Lung (tissue), 12 donors: Measurements from ENCODE around the gene GYG2. TPM values are rescaled to one million over a fixed set of nuclear protein-coding genes. Genes with fewer than 3 reads are reported as not detected.

Experiments
- ATAC-seq: fragments of 200-7000 bp; cut with Tn5 transposase; one replicate; pipeline ENCODE4 v1.9.1; 2020; ENCODE audit warnings: moderate number of reproducible peaks; ENCODE audit not compliant: insufficient read depth, low FRiP score
- DNase-seq, 3 donors: peaks; one replicate each; pipeline ENCODE4 v3.0.0-alpha.2; 2013 to 2017
- H3K27ac ChIP-seq, 2 donors: one replicate each; pipeline ENCODE4 v1.5.1; 2013; ENCODE audit warnings: mild to moderate bottlenecking in 2 of 2, moderate library complexity in 2 of 2, control low read depth in 1 of 2, inconsistent platforms in 1 of 2, low read depth in 1 of 2, low read length in 1 of 2
- H3K27me3 ChIP-seq, 3 donors: one replicate each; pipeline ENCODE4 v1.5.1; 2013; ENCODE audit warnings: low read length in 2 of 3; ENCODE audit not compliant: control insufficient read depth in 3 of 3, insufficient read depth in 3 of 3
- H3K36me3 ChIP-seq, 4 donors: one replicate each; pipeline ENCODE4 v1.5.1; 2013; ENCODE audit warnings: low read length in 4 of 4, mild to moderate bottlenecking in 1 of 4, moderate library complexity in 1 of 4; ENCODE audit not compliant: control insufficient read depth in 4 of 4, insufficient read depth in 4 of 4
- H3K4me1 ChIP-seq, 5 donors: one replicate each; pipeline ENCODE4 v1.5.1; 2013; ENCODE audit warnings: low read length in 5 of 5, mild to moderate bottlenecking in 2 of 5, moderate library complexity in 1 of 5; ENCODE audit not compliant: control insufficient read depth in 5 of 5, insufficient read depth in 5 of 5
- H3K4me3 ChIP-seq: one replicate; pipeline ENCODE4 v1.5.1; 2013; ENCODE audit warnings: mild to moderate bottlenecking, control low read depth, moderate library complexity
- H3K9ac ChIP-seq, 2 donors: one replicate each; pipeline ENCODE4 v1.5.1; 2013; ENCODE audit warnings: low read length in 2 of 2, control low read depth in 1 of 2; ENCODE audit not compliant: insufficient read depth in 1 of 2
- H3K9me3 ChIP-seq, 4 donors: one replicate each; pipeline ENCODE4 v1.5.1; 2013; ENCODE audit warnings: low read length in 3 of 4, mild to moderate bottlenecking in 1 of 4, moderate library complexity in 1 of 4; ENCODE audit not compliant: control insufficient read depth in 4 of 4, insufficient read depth in 3 of 4
- WGBS, 2 donors: extraction: QIAGEN DNeasy Blood & Tissue Kit; methylation state at CpG; one replicate each; pipeline ENCODE4 v1.1.7; 2013; 5-methylcytosine and 5-hydroxymethylcytosine counted together
- polyA plus RNA-seq, 2 donors: library from polyadenylated mRNA; stranded (reverse); fragments of 200-250 nt; gene quantifications; one replicate each; pipeline ENCODE4 v1.2.1, GENCODE V29; 2013
- total RNA-seq, 2 donors: library from RNA; depleted of rRNA in 1 of 2; stranded (reverse); fragments of >200 nt in 1 of 2; gene quantifications; one replicate each; pipeline ENCODE4 v1.2.1, GENCODE V29; 2014 to 2021
- TF ChIP-seq, protein P1 (sequence below): IDR thresholded peaks from 2 replicates; pipeline ENCODE4 v1.5.1; 2012; ENCODE audit warnings: mild to moderate bottlenecking; ENCODE audit errors: control extremely low read depth, extremely low read depth
- donor health status: control.
- donor health status: control.
- donor health status: Bipolar disorder and iron deficiency.
- donor health status: healthy.
- donor health status: DM: yes; HTN: yes; CAD: no.

Gene GYG2
- total and polyA plus RNA-seq, 4 donors = 0.59 to 5.4 (median 2.7) TPM

DNA sequence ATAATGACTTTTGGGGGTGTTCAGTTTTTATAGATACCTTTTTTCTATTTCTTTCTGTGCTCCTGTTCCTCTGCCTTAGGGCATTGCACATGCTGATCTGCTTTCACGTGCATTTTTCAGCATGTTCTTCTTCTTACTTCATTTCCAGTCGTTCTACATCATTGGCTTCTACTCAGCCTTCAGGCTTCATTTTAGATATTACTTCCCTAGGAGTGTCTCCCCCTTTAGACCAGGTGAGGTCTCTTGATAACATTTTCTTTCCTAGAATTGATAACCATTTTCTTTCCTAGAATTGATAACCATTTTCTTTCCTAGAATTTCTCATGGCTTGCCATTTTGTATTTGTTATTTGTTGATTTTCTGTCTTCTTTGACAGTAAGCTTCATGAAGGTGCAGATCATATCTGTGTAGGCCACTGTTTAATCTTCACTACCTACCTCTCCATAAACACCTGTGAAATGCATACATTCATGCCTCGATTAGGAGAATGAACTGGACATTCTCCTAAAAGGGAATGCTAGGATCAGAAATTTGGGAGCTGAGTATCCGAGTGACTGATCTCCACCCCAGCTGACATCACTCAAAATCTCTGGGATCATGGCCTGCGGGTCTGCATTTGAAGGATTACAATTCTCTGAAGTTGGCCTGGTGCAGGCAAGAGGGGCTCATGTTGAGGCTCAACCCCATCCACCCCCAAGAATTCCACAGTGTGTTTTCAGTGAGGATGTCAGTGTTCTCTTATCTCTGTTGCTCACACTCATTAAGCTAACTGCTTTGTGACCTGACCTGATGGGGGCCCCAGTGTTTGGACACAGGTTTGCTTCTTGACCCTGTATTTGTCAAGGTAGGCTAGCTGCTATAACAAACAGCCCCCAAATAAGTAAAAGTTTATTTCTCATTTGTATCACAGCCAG, 45.7 kb downstream of the GYG2 start:
- ATAC-seq = no peak
- 89 to 95% methylated on average over 5 of the region's 5 CpGs for WGBS, 2 donors
- Histone ChIP-seq H3K27ac (no peak overlapping the region), H3K36me3 (peaks cover 0 to 2% (median 0%) of the 10 kb centered on the region in 4 donors), H3K27me3 (no peaks in the 10 kb centered on the region), H3K4me1 (no peaks in the 10 kb centered on the region), H3K9ac (no peak overlapping the region), H3K9me3 (peaks cover 0 to 2% (median 0%) of the 10 kb centered on the region in 4 donors), H3K4me3 (no peak overlapping the region)
- TF ChIP-seq, protein P1, sequence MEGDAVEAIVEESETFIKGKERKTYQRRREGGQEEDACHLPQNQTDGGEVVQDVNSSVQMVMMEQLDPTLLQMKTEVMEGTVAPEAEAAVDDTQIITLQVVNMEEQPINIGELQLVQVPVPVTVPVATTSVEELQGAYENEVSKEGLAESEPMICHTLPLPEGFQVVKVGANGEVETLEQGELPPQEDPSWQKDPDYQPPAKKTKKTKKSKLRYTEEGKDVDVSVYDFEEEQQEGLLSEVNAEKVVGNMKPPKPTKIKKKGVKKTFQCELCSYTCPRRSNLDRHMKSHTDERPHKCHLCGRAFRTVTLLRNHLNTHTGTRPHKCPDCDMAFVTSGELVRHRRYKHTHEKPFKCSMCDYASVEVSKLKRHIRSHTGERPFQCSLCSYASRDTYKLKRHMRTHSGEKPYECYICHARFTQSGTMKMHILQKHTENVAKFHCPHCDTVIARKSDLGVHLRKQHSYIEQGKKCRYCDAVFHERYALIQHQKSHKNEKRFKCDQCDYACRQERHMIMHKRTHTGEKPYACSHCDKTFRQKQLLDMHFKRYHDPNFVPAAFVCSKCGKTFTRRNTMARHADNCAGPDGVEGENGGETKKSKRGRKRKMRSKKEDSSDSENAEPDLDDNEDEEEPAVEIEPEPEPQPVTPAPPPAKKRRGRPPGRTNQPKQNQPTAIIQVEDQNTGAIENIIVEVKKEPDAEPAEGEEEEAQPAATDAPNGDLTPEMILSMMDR = no peak
- DNase-seq = no peak

- WGBS, 2 donors = 93 to 100% methylated on average over 3 of the region's 3 CpGs
- no peak overlapping the region for H3K9ac ChIP-seq
Measured at GRCh38 chrX:2875136-2875481, 46.4 kb downstream of the GYG2 start.

DNA sequence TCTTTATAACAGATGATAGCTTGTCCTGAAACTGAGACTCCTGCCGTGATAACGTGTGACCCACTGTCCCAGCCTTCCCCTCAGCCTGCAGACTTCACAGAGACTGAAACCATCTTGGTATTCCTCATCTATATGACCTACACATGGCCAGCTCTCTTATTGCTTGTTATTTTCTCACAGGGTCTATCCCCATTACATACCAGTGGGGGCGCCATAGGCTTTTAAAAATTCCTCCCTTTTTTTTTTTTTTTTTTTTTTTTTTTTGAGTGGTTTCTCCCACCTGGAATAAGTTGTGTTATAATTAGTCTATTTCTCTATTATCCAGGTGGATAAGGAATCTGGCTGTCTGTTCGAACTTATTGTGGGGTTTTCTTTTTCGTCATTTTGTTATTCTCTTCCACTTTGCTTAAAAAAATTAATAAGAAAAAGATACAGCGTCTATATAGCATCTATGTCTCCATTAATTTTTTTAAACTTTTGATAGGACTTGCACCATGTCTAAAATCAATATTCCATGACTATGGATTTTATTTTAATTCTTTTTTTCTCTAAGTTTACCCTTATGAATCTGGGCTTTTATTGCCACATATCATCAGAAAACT, 47.2 kb downstream of the GYG2 start:
- no peak overlapping the region for H3K9ac ChIP-seq
- H3K9me3 ChIP-seq = peaks cover 0 to 2% (median 0%) of the 10 kb centered on the region in 4 donors
- ATAC-seq = no peak
- TF ChIP-seq, protein P1 = no peak
- no peak overlapping the region for H3K27ac ChIP-seq
- no peaks in the 10 kb centered on the region for H3K4me1 ChIP-seq
- no peak overlapping the region for H3K4me3 ChIP-seq
- DNase-seq = no peak
- peaks cover 0 to 2% (median 0%) of the 10 kb centered on the region in 4 donors for H3K36me3 ChIP-seq
- H3K27me3 ChIP-seq = peaks cover 0 to 2% (median 0%) of the 10 kb centered on the region in 3 donors
- WGBS, 2 donors = 76 to 79% methylated on average over 6 of the region's 6 CpGs

More at GRCh38 chrX:2875136-2875481, 46.4 kb downstream of the GYG2 start:
- peaks cover 0 to 2% (median 0%) of the 10 kb centered on the region in 4 donors for H3K36me3 ChIP-seq
- peaks cover 0 to 2% (median 0%) of the 10 kb centered on the region in 4 donors for H3K9me3 ChIP-seq
- no peaks in the 10 kb centered on the region for H3K4me1 ChIP-seq
- ATAC-seq = no peak
- H3K4me3 ChIP-seq = no peak overlapping the region
- TF ChIP-seq, protein P1 = no peak
- DNase-seq = no peak
- no peak overlapping the region for H3K27ac ChIP-seq
- H3K27me3 ChIP-seq = no peaks in the 10 kb centered on the region
